OCI-LY1 (cell line): ENCODE data around the gene FOXA3.

Experiments
- H2AFZ ChIP-seq: fragments of 200-600 bp; sonication (generic), shearing (Covaris generic); 2 replicates; pipeline ENCODE4 v1.6.0; 2014; ENCODE audit warnings: antibody characterized with exemption, mild to moderate bottlenecking, low read length
- H3F3A ChIP-seq: fragments of 200-600 bp; sonication (generic), shearing (Covaris generic); 2 replicates; pipeline ENCODE4 v1.6.0; 2014; ENCODE audit warnings: mild to moderate bottlenecking, antibody characterized with exemption, low read length, moderate library complexity; ENCODE audit not compliant: insufficient read depth
- H3K27ac ChIP-seq: fragments of 200-600 bp; sonication (generic); 2 replicates; pipeline ENCODE4 v1.5.1; 2014; ENCODE audit warnings: low read length, mixed run types, mild to moderate bottlenecking, low read depth; ENCODE audit not compliant: poor library complexity, severe bottlenecking
- H3K27me3 ChIP-seq: fragments of 200-600 bp; sonication (generic); 2 replicates; pipeline ENCODE4 v1.6.0; 2014; ENCODE audit warnings: antibody characterized with exemption, mild to moderate bottlenecking, low read length, moderate library complexity; ENCODE audit not compliant: insufficient read depth
- H3K36me3 ChIP-seq: fragments of 200-600 bp; sonication (generic); 2 replicates; pipeline ENCODE4 v1.6.1; 2014; ENCODE audit warnings: mild to moderate bottlenecking, antibody characterized with exemption, low read length, moderate library complexity, mixed read lengths; ENCODE audit not compliant: insufficient read depth
- H3K4me1 ChIP-seq: fragments of 200-600 bp; sonication (generic); 2 replicates; pipeline ENCODE4 v1.5.1; 2014; ENCODE audit warnings: mild to moderate bottlenecking, low read length, moderate library complexity; ENCODE audit not compliant: insufficient read depth, severe bottlenecking
- H3K4me2 ChIP-seq: fragments of 200-600 bp; sonication (generic), shearing (Covaris generic); 2 replicates; pipeline ENCODE4 v1.6.1; 2014; ENCODE audit warnings: low read length
- H3K4me3 ChIP-seq: fragments of 200-600 bp; sonication (generic); 2 replicates; pipeline ENCODE4 v1.5.1; 2014; ENCODE audit warnings: low read length, low read depth, mild to moderate bottlenecking, mixed read lengths; ENCODE audit not compliant: poor library complexity, severe bottlenecking
- H3K79me2 ChIP-seq: fragments of 200-600 bp; shearing (Covaris generic); 2 replicates; pipeline ENCODE4 v1.6.1; 2016; ENCODE audit warnings: mixed run types, low read length, mixed read lengths; ENCODE audit not compliant: insufficient read depth
- H3K9ac ChIP-seq: fragments of 200-600 bp; sonication (generic), shearing (Covaris generic); 2 replicates; pipeline ENCODE4 v1.6.1; 2014; ENCODE audit warnings: mild to moderate bottlenecking, low read length, mixed read lengths
- H3K9me2 ChIP-seq: fragments of 200-600 bp; sonication (generic), shearing (Covaris generic); 2 replicates; pipeline ENCODE4 v1.6.1; 2014; ENCODE audit warnings: low read depth, mild to moderate bottlenecking, low read length, mixed read lengths
- H3K9me3 ChIP-seq: fragments of 200-600 bp; shearing (Covaris generic); 2 replicates; pipeline ENCODE4 v1.6.1; 2014; ENCODE audit warnings: low read length, mixed read lengths
- H4K20me1 ChIP-seq: fragments of 200-600 bp; sonication (generic), shearing (Covaris generic); 2 replicates; pipeline ENCODE4 v1.6.0; 2016; ENCODE audit warnings: mild to moderate bottlenecking, low read length; ENCODE audit not compliant: insufficient read depth
- EZH2 ChIP-seq: fragments of 200-600 bp; sonication (generic), shearing (Covaris generic); IDR thresholded peaks from 2 replicates; pipeline ENCODE4 v1.8.0; 2017; ENCODE audit warnings: borderline replicate concordance, mixed run types, mild to moderate bottlenecking, antibody characterized with exemption, low read length, moderate library complexity, mixed read lengths
- TF ChIP-seq, protein P1 (sequence below): fragments of 200-600 bp; sonication (generic), shearing (Covaris generic); IDR thresholded peaks from 2 replicates; pipeline ENCODE4 v1.5.1; 2017; ENCODE audit warnings: mild to moderate bottlenecking, antibody characterized with exemption, low read length, moderate library complexity, mixed read lengths

The FOXA3 gene

DNA sequence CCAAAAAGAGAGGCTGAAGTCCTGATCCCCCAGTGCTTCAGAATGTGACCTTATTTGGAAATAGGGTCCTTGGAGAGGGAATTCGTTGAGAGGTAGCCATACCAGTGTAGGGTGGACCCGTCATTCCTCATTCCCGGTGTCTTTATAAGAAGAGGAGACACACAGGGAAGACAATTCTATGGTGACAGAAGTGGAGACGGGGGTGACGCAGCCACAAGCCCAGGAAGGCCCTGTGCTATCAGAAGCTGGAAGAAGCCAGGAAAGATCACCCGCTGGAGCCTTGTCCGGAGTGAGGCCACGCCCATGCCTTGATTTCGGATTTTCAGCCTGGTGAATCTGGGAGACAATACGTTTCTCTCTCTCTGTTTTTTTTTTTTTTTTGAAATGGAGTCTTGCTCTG lies 40.9 kb downstream of the FOXA3 start:
- TF ChIP-seq, protein P1, sequence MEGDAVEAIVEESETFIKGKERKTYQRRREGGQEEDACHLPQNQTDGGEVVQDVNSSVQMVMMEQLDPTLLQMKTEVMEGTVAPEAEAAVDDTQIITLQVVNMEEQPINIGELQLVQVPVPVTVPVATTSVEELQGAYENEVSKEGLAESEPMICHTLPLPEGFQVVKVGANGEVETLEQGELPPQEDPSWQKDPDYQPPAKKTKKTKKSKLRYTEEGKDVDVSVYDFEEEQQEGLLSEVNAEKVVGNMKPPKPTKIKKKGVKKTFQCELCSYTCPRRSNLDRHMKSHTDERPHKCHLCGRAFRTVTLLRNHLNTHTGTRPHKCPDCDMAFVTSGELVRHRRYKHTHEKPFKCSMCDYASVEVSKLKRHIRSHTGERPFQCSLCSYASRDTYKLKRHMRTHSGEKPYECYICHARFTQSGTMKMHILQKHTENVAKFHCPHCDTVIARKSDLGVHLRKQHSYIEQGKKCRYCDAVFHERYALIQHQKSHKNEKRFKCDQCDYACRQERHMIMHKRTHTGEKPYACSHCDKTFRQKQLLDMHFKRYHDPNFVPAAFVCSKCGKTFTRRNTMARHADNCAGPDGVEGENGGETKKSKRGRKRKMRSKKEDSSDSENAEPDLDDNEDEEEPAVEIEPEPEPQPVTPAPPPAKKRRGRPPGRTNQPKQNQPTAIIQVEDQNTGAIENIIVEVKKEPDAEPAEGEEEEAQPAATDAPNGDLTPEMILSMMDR, result no peak
- TF ChIP-seq EZH2, result no peak
- no peak overlapping the region for H2AFZ ChIP-seq
- H3F3A ChIP-seq, result no peaks in the 10 kb centered on the region

DNA sequence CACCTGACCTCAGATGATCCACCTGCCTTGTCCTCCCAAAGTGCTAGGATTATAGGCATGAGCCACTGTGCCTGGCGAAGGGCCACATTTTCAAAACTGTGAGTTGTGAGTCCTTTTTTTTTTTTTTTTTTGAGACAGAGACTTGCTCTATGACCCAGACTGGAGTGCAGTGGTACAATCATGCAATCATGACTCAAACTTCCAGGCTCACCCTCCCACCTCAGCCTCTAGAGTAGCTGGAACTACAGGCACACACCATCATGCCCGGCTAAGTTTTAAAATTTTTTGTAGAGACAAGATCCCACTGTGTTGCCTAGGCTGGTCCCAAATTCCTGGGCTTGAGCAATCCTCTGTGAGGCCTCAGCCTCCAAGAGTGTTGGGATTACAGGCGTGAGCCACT lies 42.1 kb downstream of the FOXA3 start:
- TF ChIP-seq, protein P1, result no peak
- TF ChIP-seq EZH2, result no peak
- H3K9me2 ChIP-seq, result no peaks in the 10 kb centered on the region
- H3K79me2 ChIP-seq, result no peaks in the 10 kb centered on the region
- no peak overlapping the region for H3K9ac ChIP-seq
- no peaks in the 10 kb centered on the region for H3F3A ChIP-seq
- no peak overlapping the region for H3K27ac ChIP-seq
- H4K20me1 ChIP-seq, result no peaks in the 10 kb centered on the region
- no peak overlapping the region for H2AFZ ChIP-seq
- H3K4me3 ChIP-seq, result no peak overlapping the region
- H3K36me3 ChIP-seq, result no peaks in the 10 kb centered on the region
- H3K27me3 ChIP-seq, result peaks cover under 1% of the 10 kb centered on the region; the same call in 1 of the 2 replicates
- H3K9me3 ChIP-seq, result no peaks in the 10 kb centered on the region
- no peak overlapping the region for H3K4me2 ChIP-seq
- H3K4me1 ChIP-seq, result peaks cover 10% of the 10 kb centered on the region

More for the DNA sequence above, 40.9 kb downstream of the FOXA3 start:
- Histone ChIP-seq H3K9me2 (no peaks in the 10 kb centered on the region), H4K20me1 (no peaks in the 10 kb centered on the region), H3K4me3 (no peak overlapping the region), H3K9ac (no peak overlapping the region), H3K27me3 (no peaks in the 10 kb centered on the region), H3K36me3 (peaks cover 8% of the 10 kb centered on the region; the same call in 1 of the 2 replicates), H3K79me2 (no peaks in the 10 kb centered on the region), H3K9me3 (no peaks in the 10 kb centered on the region), H3K4me1 (peaks cover 17% of the 10 kb centered on the region), H3K4me2 (no peak overlapping the region), H3K27ac (no peak overlapping the region)

DNA sequence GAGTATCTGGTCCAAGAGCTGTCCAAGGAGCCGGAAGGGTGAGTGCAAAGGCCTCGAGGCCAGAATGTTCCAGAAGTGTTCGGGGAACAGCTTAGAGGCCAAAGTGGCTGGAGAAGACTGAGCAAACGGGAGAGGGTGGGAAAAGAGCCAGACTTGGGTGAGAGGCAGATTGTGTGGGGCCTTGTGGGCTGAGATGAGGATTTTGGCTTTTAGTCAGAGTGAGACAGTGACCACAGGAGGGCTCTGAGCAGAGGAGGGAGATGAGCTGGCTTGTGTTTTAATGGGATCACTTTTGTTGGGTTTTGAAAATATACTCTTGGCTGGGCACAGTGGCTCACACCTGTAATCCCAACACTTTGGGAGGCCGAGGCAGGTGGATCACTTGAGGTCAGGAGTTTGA lies 44.8 kb downstream of the FOXA3 start:
- Histone ChIP-seq H4K20me1 (no peaks in the 10 kb centered on the region), H3K9ac (no peak overlapping the region), H3K4me2 (no peak overlapping the region), H3K9me3 (no peaks in the 10 kb centered on the region), H3K4me3 (no peak overlapping the region), H2AFZ (no peak overlapping the region), H3K9me2 (no peaks in the 10 kb centered on the region), H3K27me3 (peaks cover 5% of the 10 kb centered on the region; the same call in 1 of the 2 replicates), H3K36me3 (no peaks in the 10 kb centered on the region; the same call in 1 of the 2 replicates), H3K4me1 (no peaks in the 10 kb centered on the region), H3F3A (no peaks in the 10 kb centered on the region), H3K27ac (no peak overlapping the region), H3K79me2 (no peaks in the 10 kb centered on the region)
- TF ChIP-seq, protein P1, result no peak
- no peak for TF ChIP-seq EZH2
